NCI-H2196 treated with DMSO at 0.1 percent for 48 hours (cell line): Measurements from ENCODE around the gene FAM53A.
"Not testable (repeated sequence)": the region's sequence is repeated elsewhere in the genome, so short reads cannot be mapped to it uniquely, and the experiment has no call there.

Experiments
- DNase-seq: peaks from one replicate; lab custom pipeline; 2025; ENCODE audit not compliant: unreplicated experiment; lab: John Stamatoyannopoulos, UW

The FAM53A gene

GRCh38 chr4:1686440-1687036, 2.4 kb upstream of the FAM53A start:
- no peak for DNase-seq

- no peak for DNase-seq
These were observed 1.4 kb upstream of the FAM53A start for GRCh38 chr4:1685235-1686150.

GRCh38 chr4:1684506-1685234, 557 bp upstream of the FAM53A start:
- no peak for DNase-seq

GRCh38 chr4:1683261-1683735, 815 bp downstream of the FAM53A start:
- DNase-seq = no peak

GRCh38 chr4:1682860-1683259, 1.3 kb downstream of the FAM53A start:
- DNase-seq = no peak

GRCh38 chr4:1678244-1678643, 5.9 kb downstream of the FAM53A start:
- no peak for DNase-seq

GRCh38 chr4:1676605-1677525, 7.2 kb downstream of the FAM53A start:
- no peak for DNase-seq

GRCh38 chr4:1675802-1676137, 8.3 kb downstream of the FAM53A start:
- no peak for DNase-seq

GRCh38 chr4:1675136-1675801, 8.8 kb downstream of the FAM53A start:
- DNase-seq = no peak

GRCh38 chr4:1674682-1675081, 9.4 kb downstream of the FAM53A start:
- no peak for DNase-seq

- DNase-seq = no peak
These were observed 10.4 kb downstream of the FAM53A start for GRCh38 chr4:1673671-1674070.

GRCh38 chr4:1671011-1671410, 13.1 kb downstream of the FAM53A start:
- DNase-seq = not testable (repeated sequence)

- no peak for DNase-seq
These were observed 13.8 kb downstream of the FAM53A start for GRCh38 chr4:1670279-1670678.

GRCh38 chr4:1669850-1670249, 14.3 kb downstream of the FAM53A start:
- DNase-seq = no peak

- DNase-seq = no peak
These were observed 14.8 kb downstream of the FAM53A start for GRCh38 chr4:1669270-1669669.

GRCh38 chr4:1668488-1668840, 15.6 kb downstream of the FAM53A start:
- no peak for DNase-seq

- DNase-seq = no peak
These were observed 16.8 kb downstream of the FAM53A start for GRCh38 chr4:1667273-1667672.

- no peak for DNase-seq
These were observed 17.7 kb downstream of the FAM53A start for GRCh38 chr4:1666391-1666790.

- no peak for DNase-seq
These were observed 20.0 kb downstream of the FAM53A start for GRCh38 chr4:1664141-1664540.

- no peak for DNase-seq
These were observed 20.6 kb downstream of the FAM53A start for GRCh38 chr4:1663549-1663948.
